Endothelial cell (in vitro differentiated cells): ENCODE data around the gene TPRX2. TPM values are rescaled to one million over a fixed set of nuclear protein-coding genes. Genes with fewer than 3 reads are reported as not detected.
"Not testable (repeated sequence)": the region's sequence is repeated elsewhere in the genome, so short reads cannot be mapped to it uniquely, and the experiment has no call there.

ENCODE experiments used
- DNase-seq: peaks from one replicate; pipeline ENCODE4 v3.0.0; 2021; ENCODE audit warnings: low spot score
- H3K27ac Mint-ChIP-seq: one replicate; pipeline ENCODE4 v1.8.0; 2021; ENCODE audit warnings: mixed read lengths, inconsistent platforms; ENCODE audit not compliant: unreplicated experiment
- H3K27me3 Mint-ChIP-seq: one replicate; pipeline ENCODE4 v1.8.0; 2021; ENCODE audit warnings: mild to moderate bottlenecking, moderate library complexity, mixed read lengths, inconsistent platforms; ENCODE audit not compliant: unreplicated experiment
- H3K36me3 Mint-ChIP-seq: one replicate; pipeline ENCODE4 v1.8.0; 2021; ENCODE audit warnings: mild to moderate bottlenecking, low read depth, mixed read lengths, inconsistent platforms; ENCODE audit not compliant: unreplicated experiment
- H3K4me1 Mint-ChIP-seq: one replicate; pipeline ENCODE4 v1.8.0; 2021; ENCODE audit warnings: mild to moderate bottlenecking, mixed read lengths, inconsistent platforms; ENCODE audit not compliant: unreplicated experiment
- H3K4me3 Mint-ChIP-seq: one replicate; pipeline ENCODE4 v1.8.0; 2021; ENCODE audit warnings: mild to moderate bottlenecking, mixed read lengths, inconsistent platforms; ENCODE audit not compliant: unreplicated experiment
- H3K9me3 Mint-ChIP-seq: one replicate; pipeline ENCODE4 v1.8.0; 2021; ENCODE audit warnings: mixed read lengths, inconsistent platforms; ENCODE audit not compliant: unreplicated experiment
- long read RNA-seq: library from polyadenylated mRNA; unstranded; transcript quantifications from one replicate; pipeline ENCODE4 v2.0.0, GENCODE V29; 2020; ENCODE audit not compliant: unreplicated experiment
- total RNA-seq: library from RNA; stranded (reverse); fragmentation: NEBNext Ultra II Directional; extraction: Animal tissue kit (Norgen Biotek cat#: 25700); gene quantifications from one replicate; pipeline ENCODE4 v1.2.1, GENCODE V29; 2021; ENCODE audit not compliant: unreplicated experiment
- TF ChIP-seq, protein P1 (sequence below): fragments of 200-600 bp; sonication (generic); IDR thresholded peaks from one replicate; pipeline ENCODE4 v1.5.0; 2021; ENCODE audit warnings: antibody characterized with exemption; ENCODE audit not compliant: unreplicated experiment

Gene TPRX2, protein sequence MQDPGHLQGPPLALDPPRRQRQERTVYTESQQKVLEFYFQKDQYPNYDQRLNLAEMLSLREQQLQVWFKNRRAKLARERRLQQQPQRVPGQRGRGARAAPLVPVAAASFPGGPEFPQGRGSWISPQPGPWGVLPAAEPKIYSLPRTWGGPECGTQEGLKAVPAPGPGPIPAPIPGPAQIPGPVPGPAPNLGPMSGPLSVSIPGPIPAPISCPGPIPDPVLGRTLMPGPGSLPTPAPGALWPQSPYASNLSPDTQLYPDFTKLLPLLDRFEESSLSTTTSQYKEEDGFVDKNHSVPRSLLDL
- not detected for total RNA-seq
- long read RNA-seq = 0 reads

DNA sequence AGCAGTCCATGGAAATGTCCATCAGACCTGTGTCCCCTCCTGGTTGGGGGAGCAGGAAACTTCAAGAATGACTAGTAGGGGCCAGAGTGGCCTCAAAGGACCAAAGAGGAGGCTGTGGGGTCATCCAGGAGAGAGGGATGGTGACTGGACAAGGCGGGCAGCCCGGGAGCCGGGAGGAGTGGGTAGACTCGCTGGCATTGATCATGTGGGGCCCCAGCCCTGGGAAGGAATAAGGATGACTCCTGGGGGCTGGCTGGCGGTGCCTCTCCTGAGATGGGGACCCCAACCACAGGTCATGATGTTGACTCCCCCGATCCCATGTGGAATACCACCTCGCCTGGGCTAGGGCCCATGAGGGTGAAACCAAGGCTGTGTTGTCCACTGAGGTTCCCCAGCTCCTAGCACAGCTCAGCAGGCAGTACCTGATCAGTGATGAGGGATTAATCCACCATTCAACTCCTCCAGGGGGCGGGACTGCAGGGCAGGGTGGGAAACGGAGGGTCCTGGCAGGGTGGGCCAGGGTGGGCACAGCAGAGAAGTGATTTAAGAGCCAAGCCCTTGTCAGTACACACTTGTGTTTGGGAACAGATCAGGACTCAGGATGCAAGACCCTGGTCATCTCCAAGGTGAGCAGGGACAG lies at the start of gene TPRX2:
Gene TPRX2, plus strand, starts transcription at position 590 of the 640 bp plus-strand sequence. Its CDS starts 12 bp downstream, at position 602.
- not testable (repeated sequence) for H3K9me3 Mint-ChIP-seq, H3K4me1 Mint-ChIP-seq, H3K4me3 Mint-ChIP-seq, H3K36me3 Mint-ChIP-seq, H3K27ac Mint-ChIP-seq, DNase-seq, H3K27me3 Mint-ChIP-seq

DNA sequence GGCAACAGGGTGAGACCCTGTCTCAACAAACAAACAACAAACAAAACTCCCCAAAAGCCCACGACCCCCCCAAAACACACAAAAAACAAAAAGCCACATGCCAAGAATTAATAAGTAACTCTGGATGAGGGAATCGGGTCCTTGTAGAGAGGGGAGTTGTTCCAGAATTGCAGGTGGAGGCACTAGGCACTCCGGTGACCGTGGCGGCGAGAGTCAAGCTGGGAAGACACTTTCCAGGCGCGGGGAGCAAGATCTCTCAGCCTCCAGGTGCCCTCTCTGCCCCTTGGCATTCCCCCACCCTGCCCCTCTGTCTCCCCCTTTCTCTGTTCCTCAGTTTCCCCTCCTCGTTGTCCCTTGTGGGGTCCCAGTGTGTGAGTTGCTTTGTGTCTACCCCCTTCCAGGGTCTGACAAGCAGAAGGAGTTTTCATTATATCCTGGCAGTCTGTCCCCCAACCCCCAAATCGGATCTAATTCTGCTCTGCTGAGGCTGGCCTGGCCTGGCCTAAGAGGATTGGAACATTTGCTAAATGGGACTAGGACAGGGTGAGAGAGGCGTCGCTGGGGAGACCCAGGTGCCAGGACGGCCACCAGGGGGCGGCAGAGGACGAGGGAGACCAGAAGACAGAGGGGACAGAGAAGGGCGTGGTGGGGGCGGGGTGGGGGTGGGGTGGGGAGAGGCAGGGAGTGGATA lies 45.6 kb upstream of the TPRX2 start:
- DNase-seq = peak; percentile 89
- peaks cover 4% of the 10 kb centered on the region for H3K27me3 Mint-ChIP-seq
- no peaks in the 10 kb centered on the region for H3K9me3 Mint-ChIP-seq
- no peak overlapping the region for H3K4me3 Mint-ChIP-seq
- H3K36me3 Mint-ChIP-seq = no peaks in the 10 kb centered on the region
- H3K4me1 Mint-ChIP-seq = no peaks in the 10 kb centered on the region
- TF ChIP-seq, protein P1, sequence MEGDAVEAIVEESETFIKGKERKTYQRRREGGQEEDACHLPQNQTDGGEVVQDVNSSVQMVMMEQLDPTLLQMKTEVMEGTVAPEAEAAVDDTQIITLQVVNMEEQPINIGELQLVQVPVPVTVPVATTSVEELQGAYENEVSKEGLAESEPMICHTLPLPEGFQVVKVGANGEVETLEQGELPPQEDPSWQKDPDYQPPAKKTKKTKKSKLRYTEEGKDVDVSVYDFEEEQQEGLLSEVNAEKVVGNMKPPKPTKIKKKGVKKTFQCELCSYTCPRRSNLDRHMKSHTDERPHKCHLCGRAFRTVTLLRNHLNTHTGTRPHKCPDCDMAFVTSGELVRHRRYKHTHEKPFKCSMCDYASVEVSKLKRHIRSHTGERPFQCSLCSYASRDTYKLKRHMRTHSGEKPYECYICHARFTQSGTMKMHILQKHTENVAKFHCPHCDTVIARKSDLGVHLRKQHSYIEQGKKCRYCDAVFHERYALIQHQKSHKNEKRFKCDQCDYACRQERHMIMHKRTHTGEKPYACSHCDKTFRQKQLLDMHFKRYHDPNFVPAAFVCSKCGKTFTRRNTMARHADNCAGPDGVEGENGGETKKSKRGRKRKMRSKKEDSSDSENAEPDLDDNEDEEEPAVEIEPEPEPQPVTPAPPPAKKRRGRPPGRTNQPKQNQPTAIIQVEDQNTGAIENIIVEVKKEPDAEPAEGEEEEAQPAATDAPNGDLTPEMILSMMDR = peak; percentile 71
- H3K27ac Mint-ChIP-seq = peak overlapping the region; percentile 18

DNA sequence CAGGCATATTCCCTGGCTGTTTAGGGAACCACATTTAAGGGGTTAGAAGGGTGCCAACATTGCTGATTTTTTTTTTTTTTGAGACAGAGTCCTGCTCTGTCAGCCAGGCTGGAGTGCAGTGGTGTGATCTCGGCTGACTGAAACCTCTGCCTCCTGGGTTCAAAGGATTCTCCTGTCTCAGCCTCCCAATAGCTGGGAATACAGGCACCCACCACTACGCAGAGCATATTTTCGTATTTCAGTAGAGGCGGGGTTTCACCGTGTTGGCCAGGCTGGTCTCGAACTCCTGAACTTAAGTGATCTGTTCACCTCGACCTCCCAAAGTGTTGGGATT lies 45.1 kb upstream of the TPRX2 start:
- H3K27me3 Mint-ChIP-seq = peaks cover 4% of the 10 kb centered on the region
- TF ChIP-seq, protein P1 = peak; percentile 11
- DNase-seq = no peak
- no peak overlapping the region for H3K4me3 Mint-ChIP-seq
- H3K36me3 Mint-ChIP-seq = no peaks in the 10 kb centered on the region
- no peaks in the 10 kb centered on the region for H3K9me3 Mint-ChIP-seq
- H3K27ac Mint-ChIP-seq = no peak overlapping the region
- no peaks in the 10 kb centered on the region for H3K4me1 Mint-ChIP-seq

DNA sequence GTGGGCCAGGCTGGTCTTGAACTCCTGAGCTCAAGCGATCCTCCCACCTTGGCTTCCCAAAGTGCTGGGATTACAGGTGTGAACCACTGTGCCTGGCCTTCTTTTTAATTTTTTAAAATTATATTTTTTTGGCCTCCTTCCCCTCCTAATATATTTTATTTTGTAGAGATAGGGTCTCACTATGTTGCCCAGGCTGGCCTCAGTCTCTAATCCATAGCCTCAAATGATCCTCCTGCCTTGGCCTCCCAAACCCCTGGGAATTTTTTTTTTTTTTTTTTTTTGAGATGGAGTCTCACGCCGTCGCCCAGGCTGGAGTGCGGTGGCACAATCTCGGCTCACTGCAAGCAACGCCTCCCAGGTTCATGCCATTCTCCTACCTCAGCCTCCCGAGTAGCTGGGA lies 42.8 kb upstream of the TPRX2 start:
- H3K9me3 Mint-ChIP-seq, DNase-seq: not testable (repeated sequence)

DNA sequence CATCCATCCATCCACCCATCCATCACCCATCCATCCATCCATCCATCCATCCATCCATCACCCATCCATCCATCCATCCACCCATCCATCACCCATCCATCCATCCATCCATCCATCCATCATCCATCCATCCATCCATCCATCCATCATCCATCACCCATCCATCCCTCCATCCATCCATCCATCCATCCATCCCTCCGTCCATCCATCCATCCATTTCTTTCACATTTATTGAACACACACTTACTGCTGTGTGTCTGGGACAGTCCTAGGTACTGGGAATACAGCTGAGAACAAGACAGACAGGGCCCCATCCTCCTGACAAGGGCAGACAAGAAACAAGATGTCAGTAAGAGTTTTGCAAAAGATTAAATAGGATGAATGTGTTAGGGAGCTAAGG lies 40.8 kb upstream of the TPRX2 start:
- not testable (repeated sequence) for H3K4me3 Mint-ChIP-seq, H3K27ac Mint-ChIP-seq, H3K9me3 Mint-ChIP-seq, H3K4me1 Mint-ChIP-seq, DNase-seq, H3K36me3 Mint-ChIP-seq
- H3K27me3 Mint-ChIP-seq = peaks cover 16% of the 10 kb centered on the region

More for the DNA sequence above, 42.8 kb upstream of the TPRX2 start:
- H3K4me1 Mint-ChIP-seq, H3K4me3 Mint-ChIP-seq, H3K27ac Mint-ChIP-seq, H3K36me3 Mint-ChIP-seq: not testable (repeated sequence)
- peaks cover 11% of the 10 kb centered on the region for H3K27me3 Mint-ChIP-seq

DNA sequence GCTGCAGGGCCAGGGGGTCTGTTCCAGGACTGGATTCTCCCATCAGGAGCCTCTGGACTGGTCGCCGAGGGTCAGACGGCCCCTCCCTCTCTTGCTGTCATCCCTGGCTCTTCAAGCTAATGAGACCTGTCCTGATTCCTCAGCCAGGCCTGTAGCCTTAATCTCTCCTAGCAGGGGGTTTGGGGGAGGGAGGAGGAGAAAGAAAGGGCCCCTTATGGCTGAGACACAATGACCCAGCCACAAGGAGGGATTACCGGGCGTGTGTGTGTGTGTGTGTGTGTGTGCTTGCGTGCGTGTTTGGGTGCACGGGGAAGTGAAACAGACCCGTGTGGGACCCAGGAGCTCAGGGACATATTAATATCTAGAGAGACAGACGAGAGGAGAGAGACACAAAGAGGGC lies 39.2 kb upstream of the TPRX2 start:
- TF ChIP-seq, protein P1 = no peak

More for the DNA sequence above, 39.2 kb upstream of the TPRX2 start:
- no peaks in the 10 kb centered on the region for H3K9me3 Mint-ChIP-seq
- H3K4me3 Mint-ChIP-seq = peak overlapping the region; percentile 17
- DNase-seq = no peak
- H3K27me3 Mint-ChIP-seq = peaks cover 16% of the 10 kb centered on the region
- H3K36me3 Mint-ChIP-seq = no peaks in the 10 kb centered on the region
- H3K27ac Mint-ChIP-seq = peak overlapping the region; percentile 55
- H3K4me1 Mint-ChIP-seq = no peaks in the 10 kb centered on the region
